Gastrocnemius medialis (tissue), 4 donors: ENCODE measurements around the gene RHOJ.

Source experiments
- POLR2A ChIP-seq, 2 donors: fragments of 450-650 bp; IDR thresholded peaks; one replicate each; pipeline ENCODE4 v1.6.1; 2017; ENCODE audit warnings: antibody characterized with exemption in 2 of 2, mild to moderate bottlenecking in 2 of 2, moderate library complexity in 2 of 2
- TF ChIP-seq, protein P1 (sequence below), 5 experiments: fragments of 450-650 bp in 3 of 5; fragments of 200-600 bp in 2 of 5; sonication (generic) in 2 of 5; IDR thresholded peaks in 4 of 5; conservative IDR thresholded peaks in 1 of 5; 1 replicate in 4 of 5; 2 replicates in 1 of 5; pipeline ENCODE4 v1.5.1; 2016 to 2019; ENCODE audit warnings: antibody characterized with exemption in 5 of 5, mild to moderate bottlenecking in 3 of 5, moderate library complexity in 3 of 5

DNA sequence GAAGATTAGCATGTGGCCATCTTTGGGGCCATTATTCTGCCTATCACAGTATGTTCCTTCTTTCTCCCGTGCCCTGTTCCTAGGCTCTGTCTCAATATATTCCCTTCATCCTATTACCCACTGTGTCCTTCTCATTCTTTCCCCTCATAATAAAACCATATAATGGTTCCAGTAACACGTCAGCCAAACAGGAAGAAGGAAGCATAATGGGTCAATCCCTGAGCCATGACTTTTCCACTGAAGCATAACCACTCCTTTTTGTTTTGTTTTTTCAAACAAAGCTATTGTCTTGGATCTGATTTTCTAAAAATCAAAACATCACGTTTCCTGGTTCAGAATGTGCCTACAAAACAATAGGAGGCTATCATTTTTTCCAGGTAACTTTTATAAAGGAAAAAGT lies 21.3 kb upstream of the RHOJ start:
- TF ChIP-seq, protein P1, sequence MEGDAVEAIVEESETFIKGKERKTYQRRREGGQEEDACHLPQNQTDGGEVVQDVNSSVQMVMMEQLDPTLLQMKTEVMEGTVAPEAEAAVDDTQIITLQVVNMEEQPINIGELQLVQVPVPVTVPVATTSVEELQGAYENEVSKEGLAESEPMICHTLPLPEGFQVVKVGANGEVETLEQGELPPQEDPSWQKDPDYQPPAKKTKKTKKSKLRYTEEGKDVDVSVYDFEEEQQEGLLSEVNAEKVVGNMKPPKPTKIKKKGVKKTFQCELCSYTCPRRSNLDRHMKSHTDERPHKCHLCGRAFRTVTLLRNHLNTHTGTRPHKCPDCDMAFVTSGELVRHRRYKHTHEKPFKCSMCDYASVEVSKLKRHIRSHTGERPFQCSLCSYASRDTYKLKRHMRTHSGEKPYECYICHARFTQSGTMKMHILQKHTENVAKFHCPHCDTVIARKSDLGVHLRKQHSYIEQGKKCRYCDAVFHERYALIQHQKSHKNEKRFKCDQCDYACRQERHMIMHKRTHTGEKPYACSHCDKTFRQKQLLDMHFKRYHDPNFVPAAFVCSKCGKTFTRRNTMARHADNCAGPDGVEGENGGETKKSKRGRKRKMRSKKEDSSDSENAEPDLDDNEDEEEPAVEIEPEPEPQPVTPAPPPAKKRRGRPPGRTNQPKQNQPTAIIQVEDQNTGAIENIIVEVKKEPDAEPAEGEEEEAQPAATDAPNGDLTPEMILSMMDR (IDR thresholded peaks at IDR 0.05 in 4 of 5, conservative IDR thresholded peaks at IDR 0.05 in 1 of 5) = no peak
- TF ChIP-seq POLR2A (IDR thresholded peaks at IDR 0.05) = no peak
